Measurements from ENCODE around the gene DPRX. TPM values are rescaled to one million over a fixed set of nuclear protein-coding genes. Genes with fewer than 3 reads are reported as not detected.

Gene DPRX
- polyA plus RNA-seq (ENCODE audit: insufficient read length in 3 of 3) = not detected

GRCh38 chr19:53631949-53632407 lies at the start of gene DPRX:
Gene DPRX (plus strand): TSS chr19:53631999. CDS start chr19:53632107, 108 bp downstream.
- no peak for DNase-seq (ENCODE audit: low read depth in 3 of 3, low spot score in 2 of 3)

GRCh38 chr19:53583181-53583580 lies 48.6 kb upstream of the DPRX start:
- DNase-seq (ENCODE audit: low read depth in 3 of 3, low spot score in 2 of 3) = no peak

GRCh38 chr19:53586277-53586691 lies 45.5 kb upstream of the DPRX start:
- DNase-seq (ENCODE audit: low read depth in 3 of 3, low spot score in 2 of 3) = no peak

GRCh38 chr19:53594811-53595509 lies 36.8 kb upstream of the DPRX start:
- DNase-seq (ENCODE audit: low read depth in 3 of 3, low spot score in 2 of 3) = no peak

GRCh38 chr19:53595510-53595867 lies 36.3 kb upstream of the DPRX start:
- no peak for DNase-seq (ENCODE audit: low read depth in 3 of 3, low spot score in 2 of 3)

- no peak for DNase-seq (ENCODE audit: low read depth in 3 of 3, low spot score in 2 of 3)
These were observed 35.7 kb upstream of the DPRX start for GRCh38 chr19:53596056-53596455.

GRCh38 chr19:53597023-53597422 lies 34.8 kb upstream of the DPRX start:
- no peak for DNase-seq (ENCODE audit: low read depth in 3 of 3, low spot score in 2 of 3)

- no peak for DNase-seq (ENCODE audit: low read depth in 3 of 3, low spot score in 2 of 3)
These were observed 33.4 kb upstream of the DPRX start for GRCh38 chr19:53598361-53598760.

- no peak for DNase-seq (ENCODE audit: low read depth in 3 of 3, low spot score in 2 of 3)
These were observed 31.6 kb upstream of the DPRX start for GRCh38 chr19:53600217-53600616.

GRCh38 chr19:53606031-53606430 lies 25.8 kb upstream of the DPRX start:
- no peak for DNase-seq (ENCODE audit: low read depth in 3 of 3, low spot score in 2 of 3)

- DNase-seq (ENCODE audit: low read depth in 3 of 3, low spot score in 2 of 3) = no peak
These were observed 23.4 kb upstream of the DPRX start for GRCh38 chr19:53608381-53608780.

- no peak for DNase-seq (ENCODE audit: low read depth in 3 of 3, low spot score in 2 of 3)
These were observed 18.9 kb upstream of the DPRX start for GRCh38 chr19:53612762-53613526.

GRCh38 chr19:53621885-53622740 lies 9.7 kb upstream of the DPRX start:
- no peak for DNase-seq (ENCODE audit: low read depth in 3 of 3, low spot score in 2 of 3)

GRCh38 chr19:53624771-53625545 lies 6.8 kb upstream of the DPRX start:
- no peak for DNase-seq (ENCODE audit: low read depth in 3 of 3, low spot score in 2 of 3)

- DNase-seq (ENCODE audit: low read depth in 3 of 3, low spot score in 2 of 3) = no peak
These were observed 5.3 kb upstream of the DPRX start for GRCh38 chr19:53626486-53626885.

GRCh38 chr19:53626976-53627375 lies 4.8 kb upstream of the DPRX start:
- no peak for DNase-seq (ENCODE audit: low read depth in 3 of 3, low spot score in 2 of 3)

GRCh38 chr19:53634768-53635167 lies 3.0 kb downstream of the DPRX start:
- no peak for DNase-seq (ENCODE audit: low read depth in 3 of 3, low spot score in 2 of 3)

- DNase-seq (ENCODE audit: low read depth in 3 of 3, low spot score in 2 of 3) = no peak
These were observed 7.7 kb downstream of the DPRX start for GRCh38 chr19:53639471-53639870.

- no peak for DNase-seq (ENCODE audit: low read depth in 3 of 3, low spot score in 2 of 3)
These were observed 10.7 kb downstream of the DPRX start for GRCh38 chr19:53642381-53643099.

Measured in right renal cortex interstitium (tissue), 3 donors.